Measurements from ENCODE around the gene CCDC57.

The CCDC57 gene

GRCh38 chr17:82088838-82089722 is 123.6 kb downstream of the CCDC57 start:
- no peak for DNase-seq

DNA sequence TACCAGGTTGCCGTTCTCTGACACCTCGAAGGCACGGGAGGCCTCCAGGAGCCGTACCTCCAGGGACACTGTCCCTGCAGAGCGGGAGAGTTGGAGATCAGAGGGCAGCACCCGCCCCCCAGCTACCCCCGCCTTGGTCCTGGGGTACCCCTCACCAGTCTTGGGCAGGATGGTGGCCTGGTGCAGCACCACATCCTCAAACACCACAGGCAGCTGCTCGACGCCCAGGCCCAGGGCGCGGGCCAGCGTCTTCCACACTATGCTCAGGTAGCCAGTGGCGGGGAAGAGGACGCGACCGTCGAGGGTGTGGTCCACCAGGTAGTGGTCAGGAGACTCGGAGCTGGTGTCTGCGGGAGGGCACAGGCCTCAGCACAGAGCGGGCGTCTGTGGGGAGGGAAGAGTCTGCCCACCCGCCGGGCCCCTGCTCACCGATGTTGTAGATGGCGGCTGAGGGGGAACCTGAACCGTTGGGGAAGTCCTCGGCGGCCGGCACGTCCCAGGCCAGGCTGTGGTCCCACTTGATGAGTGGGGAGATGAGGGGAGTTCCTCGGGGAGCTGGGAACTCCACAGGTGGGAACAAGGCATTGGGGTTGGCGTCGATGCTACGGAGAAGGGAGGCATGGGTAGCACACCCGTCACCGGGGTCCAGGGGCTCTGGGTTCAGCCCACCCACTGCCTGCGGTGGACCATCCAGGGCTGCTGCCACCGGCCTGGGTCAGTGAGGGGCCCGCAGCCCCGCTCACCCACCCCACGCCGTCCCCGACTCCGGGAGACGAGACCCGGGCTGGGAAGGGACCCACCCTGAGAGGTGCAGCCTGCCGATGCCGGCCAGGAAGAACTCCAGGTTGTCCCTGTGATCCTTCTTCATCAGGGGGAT is 124.4 kb downstream of the CCDC57 start:
- DNase-seq = no peak

GRCh38 chr17:82086941-82087906 is 125.4 kb downstream of the CCDC57 start:
- no peak for DNase-seq

GRCh38 chr17:82085931-82086764 is 126.5 kb downstream of the CCDC57 start:
- DNase-seq = no peak

DNA sequence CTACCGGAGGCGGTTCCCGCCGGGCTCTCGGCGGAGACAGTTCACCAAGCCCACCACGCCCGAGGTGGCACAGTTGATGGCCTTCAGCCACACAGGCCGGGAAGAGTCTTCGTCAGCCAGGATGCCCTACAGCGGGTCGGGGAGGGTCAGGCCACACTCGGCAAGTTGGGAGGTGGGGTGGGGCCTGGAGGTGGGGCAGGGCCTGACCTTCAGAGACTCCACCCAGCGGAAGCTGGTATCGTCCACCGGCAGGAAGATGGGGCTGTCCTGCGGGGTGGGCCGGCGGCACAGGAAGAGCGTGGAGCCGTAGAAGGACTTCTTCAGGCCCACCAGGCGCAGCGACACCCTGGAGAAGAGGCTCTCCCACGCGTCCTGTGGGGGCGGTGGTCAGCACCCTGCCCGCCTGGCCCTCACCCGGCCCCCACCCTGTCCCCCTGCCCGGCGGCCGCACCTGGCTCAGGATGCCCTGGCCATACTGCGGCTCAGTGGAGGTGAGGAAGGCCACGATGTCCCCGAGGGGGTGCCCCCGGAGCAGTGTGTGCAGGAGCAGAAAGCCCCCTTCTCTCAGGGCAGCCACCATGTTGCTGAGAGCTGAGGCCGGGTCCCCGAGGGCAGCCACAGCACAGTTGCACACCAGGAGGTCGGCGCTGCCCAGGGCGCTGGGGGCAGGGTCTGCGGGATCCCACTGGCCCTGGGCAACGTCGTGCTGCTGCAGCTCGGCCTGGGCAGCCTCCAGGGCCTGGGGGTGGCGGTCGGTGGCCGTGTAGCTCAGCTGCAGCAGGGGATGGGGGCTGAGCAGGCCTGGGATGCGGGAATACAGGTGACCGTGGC is 127.4 kb downstream of the CCDC57 start:
- DNase-seq = no peak

GRCh38 chr17:82084373-82085030 is 128.1 kb downstream of the CCDC57 start:
- DNase-seq = no peak

- no peak for DNase-seq
These were observed 128.9 kb downstream of the CCDC57 start for GRCh38 chr17:82083533-82084359.

GRCh38 chr17:82083009-82083408 is 129.6 kb downstream of the CCDC57 start:
- DNase-seq = no peak

DNA sequence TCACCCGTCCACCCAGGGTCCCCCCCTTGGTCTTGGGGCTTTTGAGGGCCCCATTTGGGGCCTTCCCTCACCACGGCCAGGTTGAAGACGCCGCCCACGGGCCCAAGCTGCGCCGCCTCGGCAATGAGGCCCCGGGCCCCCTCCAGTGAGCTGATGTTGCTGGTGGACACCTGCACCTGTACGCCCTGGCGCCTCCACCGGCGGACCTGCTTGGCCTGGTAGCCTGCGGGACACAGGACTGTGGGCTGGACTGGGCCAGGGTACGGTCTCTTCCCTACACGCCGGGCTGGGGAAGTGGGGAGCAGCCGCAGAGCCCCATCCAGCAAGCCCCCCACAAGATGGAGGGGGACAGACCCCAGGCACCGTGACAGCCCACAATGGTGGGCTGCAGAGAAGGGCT is 130.2 kb downstream of the CCDC57 start:
- no peak for DNase-seq

DNA sequence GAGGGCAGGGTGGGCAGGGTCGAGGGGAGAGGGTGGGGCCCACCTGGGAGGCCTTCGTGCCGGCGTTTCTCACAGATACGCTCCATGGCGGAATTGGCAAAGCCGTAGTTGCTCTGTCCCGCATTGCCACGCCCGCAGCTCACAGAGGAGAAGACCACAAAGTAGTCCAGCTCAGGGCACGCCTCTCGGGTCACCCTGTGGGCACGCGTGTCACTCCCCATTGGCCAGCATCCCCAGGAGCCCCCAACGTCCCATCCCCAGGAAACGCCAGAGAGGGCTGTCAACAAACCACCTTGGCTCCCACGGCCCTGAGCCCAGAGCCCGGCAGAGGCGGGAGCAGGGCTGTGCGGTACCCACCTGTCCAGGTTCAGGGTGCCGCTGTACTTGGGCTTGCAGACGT is 130.7 kb downstream of the CCDC57 start:
- DNase-seq = no peak

DNA sequence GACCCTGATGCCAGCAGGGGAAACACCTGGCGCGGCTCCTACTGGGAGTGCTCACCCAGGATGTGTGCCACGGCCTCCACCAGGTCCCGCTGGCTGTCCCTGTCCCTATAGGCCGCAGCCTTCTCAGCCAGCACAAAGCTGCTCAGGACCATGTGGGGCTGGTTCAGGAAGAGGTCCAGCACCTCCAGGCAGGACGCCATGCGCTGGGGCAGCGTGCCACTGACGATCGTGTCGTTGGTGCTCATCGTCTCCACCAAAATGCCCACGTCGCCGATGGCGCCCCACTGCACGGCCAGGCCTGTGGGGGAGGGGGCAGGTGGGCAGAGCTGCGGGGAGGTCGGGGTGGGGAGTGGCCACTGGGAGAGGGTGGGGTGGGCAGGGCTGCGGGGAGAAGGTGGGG is 131.1 kb downstream of the CCDC57 start:
- no peak for DNase-seq

- no peak for DNase-seq
These were observed 131.7 kb downstream of the CCDC57 start for GRCh38 chr17:82080789-82081464.

- no peak for DNase-seq
These were observed 132.4 kb downstream of the CCDC57 start for GRCh38 chr17:82080048-82080788.

DNA sequence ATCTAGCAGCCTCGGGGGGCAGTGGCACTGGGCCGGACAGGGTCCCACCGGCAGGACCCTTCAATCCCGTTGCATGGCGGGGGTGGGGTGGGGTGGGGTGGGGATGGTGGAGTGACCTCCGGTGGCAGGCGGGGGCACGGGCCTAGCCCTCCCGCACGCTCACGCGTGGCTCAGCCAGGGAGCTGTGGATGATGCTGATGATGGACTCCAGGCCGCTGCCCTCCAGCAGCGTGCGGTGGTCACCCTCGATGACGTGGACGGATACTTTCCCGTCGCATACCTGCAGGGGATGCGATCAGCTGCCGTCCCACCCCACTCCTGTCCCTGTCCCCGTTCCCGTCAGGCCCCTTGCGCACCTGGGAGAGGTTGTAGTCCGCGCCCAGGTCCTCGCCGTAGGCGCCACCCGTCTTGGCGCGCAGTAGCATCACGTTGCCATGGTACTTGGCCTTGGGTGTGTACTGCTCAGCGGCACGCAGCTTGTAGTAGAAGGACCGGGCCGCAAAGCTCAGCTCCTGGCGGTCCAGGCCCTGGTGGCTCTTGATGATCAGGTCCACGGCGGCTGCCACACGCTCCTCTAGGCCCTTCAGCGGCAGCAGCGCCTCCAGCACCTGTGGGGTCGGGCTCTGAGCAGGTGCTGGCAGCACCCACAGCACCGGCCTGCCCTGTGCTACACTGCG is 133.5 kb downstream of the CCDC57 start:
- DNase-seq = no peak

DNA sequence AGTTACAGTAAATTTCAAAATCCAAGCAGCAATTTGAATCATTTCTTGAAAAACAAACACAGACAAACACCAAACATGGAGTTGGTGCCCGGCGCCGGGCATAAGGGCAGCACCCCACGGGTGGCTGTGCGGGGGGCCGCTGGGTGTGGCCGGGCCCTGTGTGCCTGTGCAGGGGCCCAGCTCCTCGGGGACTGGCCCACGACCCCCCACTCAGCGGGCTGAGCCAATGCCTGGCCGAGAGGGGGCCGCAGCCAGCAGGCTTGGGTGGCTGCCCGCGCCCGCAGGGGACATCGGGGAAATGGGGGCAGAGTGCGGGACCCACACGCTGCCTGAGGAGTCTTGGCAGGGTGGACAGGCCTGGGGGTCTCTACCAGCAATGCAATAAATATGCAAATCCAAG is 134.2 kb downstream of the CCDC57 start:
- no peak for DNase-seq

- no peak for DNase-seq
These were observed 134.9 kb downstream of the CCDC57 start for GRCh38 chr17:82077617-82078358.

Measured in activated CD8-positive, alpha-beta memory T cell treated with anti-CD3 and anti-CD28 coated beads, Interleukin-2, amount 50 U/mL, for 4 hours (primary cell).